Stimulated activated CD4-positive, alpha-beta T cell treated with anti-CD3 and anti-CD28 coated beads, Interleukin-4, amount 100 ng/mL, for 4 hours (primary cell): ENCODE measurements around the gene STON1.
"Not testable (repeated sequence)": the region's sequence is repeated elsewhere in the genome, so short reads cannot be mapped to it uniquely, and the experiment has no call there.

Experiments used
- DNase-seq, 2 experiments: peaks; one replicate each; pipeline ENCODE4 v3.0.0-alpha.2; 2020

Gene STON1

GRCh38 chr2:48530033-48530811, at the start of gene STON1:
Gene STON1 (plus strand): TSS chr2:48530154. CDS start chr2:48580634, 50,480 bp downstream.
- DNase-seq: peak; percentile 39 to 40

- no peak for DNase-seq
Measured at GRCh38 chr2:48480526-48480925, 49.4 kb upstream of the STON1 start.

- DNase-seq: no peak
Measured at GRCh38 chr2:48482313-48482712, 47.6 kb upstream of the STON1 start.

GRCh38 chr2:48482769-48483168, 47.2 kb upstream of the STON1 start:
- DNase-seq: no peak

- DNase-seq: no peak
Measured at GRCh38 chr2:48483506-48483905, 46.4 kb upstream of the STON1 start.

- DNase-seq: no peak
Measured at GRCh38 chr2:48483916-48484315, 46.0 kb upstream of the STON1 start.

GRCh38 chr2:48488545-48488944, 41.4 kb upstream of the STON1 start:
- DNase-seq: no peak

GRCh38 chr2:48496849-48497248, 33.1 kb upstream of the STON1 start:
- DNase-seq: no peak

GRCh38 chr2:48504647-48505327, 25.2 kb upstream of the STON1 start:
- DNase-seq: no peak

GRCh38 chr2:48507111-48507510, 22.8 kb upstream of the STON1 start:
- no peak for DNase-seq

- DNase-seq: no peak
Measured at GRCh38 chr2:48508461-48509124, 21.4 kb upstream of the STON1 start.

GRCh38 chr2:48510329-48510728, 19.6 kb upstream of the STON1 start:
- no peak for DNase-seq

GRCh38 chr2:48511849-48512470, 18.0 kb upstream of the STON1 start:
- no peak for DNase-seq

- no peak for DNase-seq
Measured at GRCh38 chr2:48512571-48512970, 17.4 kb upstream of the STON1 start.

GRCh38 chr2:48514348-48515003, 15.5 kb upstream of the STON1 start:
- DNase-seq: no peak

GRCh38 chr2:48515513-48515985, 14.4 kb upstream of the STON1 start:
- no peak for DNase-seq

GRCh38 chr2:48519593-48519992, 10.4 kb upstream of the STON1 start:
- no peak for DNase-seq

GRCh38 chr2:48524756-48525155, 5.2 kb upstream of the STON1 start:
- not testable (repeated sequence) for DNase-seq

- DNase-seq: no peak
Measured at GRCh38 chr2:48525269-48525943, 4.5 kb upstream of the STON1 start.

- no peak for DNase-seq
Measured at GRCh38 chr2:48527226-48527885, 2.6 kb upstream of the STON1 start.

- DNase-seq: no peak
Measured at GRCh38 chr2:48528431-48528830, 1.5 kb upstream of the STON1 start.

GRCh38 chr2:48529194-48529593, 760 bp upstream of the STON1 start:
- no peak for DNase-seq
